ENCODE measurements around the gene KCNC3.

DNA sequence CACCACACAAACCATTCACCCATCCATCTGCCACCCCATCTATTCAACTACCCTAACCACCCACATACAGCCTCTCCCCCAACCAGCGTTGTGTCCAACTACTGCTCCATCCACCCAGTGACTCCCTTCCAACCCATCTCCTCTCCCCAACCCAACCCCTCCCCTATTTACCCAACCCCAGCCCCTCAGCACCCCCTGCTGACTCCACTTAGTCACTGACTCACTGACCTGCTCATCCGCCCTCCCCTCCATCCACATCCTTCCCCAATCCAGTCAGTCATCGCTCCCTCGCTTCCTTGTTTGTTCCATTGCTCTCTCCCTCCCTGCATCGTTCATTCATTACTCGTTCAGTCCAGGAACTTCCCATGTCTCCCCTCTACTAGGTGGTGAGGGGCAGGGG, 39.2 kb downstream of the KCNC3 start:
- TF ChIP-seq CTCF (conservative IDR thresholded peaks at IDR 0.05) = no peak
- TF ChIP-seq ZFX (IDR thresholded peaks at IDR 0.05) = no peak
